IMR-90 (cell line): ENCODE data around the gene METTL22. TPM values are rescaled to one million over a fixed set of nuclear protein-coding genes. Genes with fewer than 3 reads are reported as not detected.

ENCODE experiments used
- ATAC-seq: fragments of 200-7000 bp; cut with Tn5 transposase; 2 replicates; pipeline ENCODE4 v1.9.1; 2020; ENCODE audit warnings: low read depth, mild to moderate bottlenecking, moderate library complexity
- BruUV-seq: library from RNA; stranded (reverse); fragments of 400-500 nt; replicated peaks from 2 replicates; lab custom pipeline; 2021; lab: Mats Ljungman, UMichigan
- CTCF ChIA-PET: fragments of 300-600 bp; formaldehyde crosslinking; extraction: SDS; loops from one replicate; lab custom pipeline; 2021; ENCODE audit warnings: antibody characterized with exemption; lab: Yijun Ruan, JAX
- POLR2A ChIA-PET: fragments of 300-600 bp; sonication (Branson Sonifier 250); formaldehyde crosslinking; loops from one replicate; lab custom pipeline; 2022; ENCODE audit warnings: antibody characterized with exemption; ENCODE audit not compliant: unreplicated experiment; lab: Charles Lee
- DNase-seq: peaks from one replicate; pipeline ENCODE4 v3.0.0; 2013
- H2AFZ ChIP-seq: replicated peaks from 2 replicates; pipeline ENCODE3; 2013; ENCODE audit warnings: low read length, mild to moderate bottlenecking; ENCODE audit not compliant: poor library complexity
- H2AK5ac ChIP-seq: 2 replicates; pipeline ENCODE4 v1.6.1; 2013; ENCODE audit warnings: low read depth, low read length, inconsistent platforms
- H2AK9ac ChIP-seq: replicated peaks from 2 replicates; pipeline ENCODE3; 2013; ENCODE audit warnings: mild to moderate bottlenecking, low read depth, low read length, moderate library complexity; ENCODE audit not compliant: poor library complexity
- H2BK120ac ChIP-seq: 2 replicates; pipeline ENCODE4 v1.6.1; 2013; ENCODE audit warnings: low read depth, low read length, inconsistent platforms
- H2BK15ac ChIP-seq: 3 replicates; pipeline ENCODE4 v1.6.1; 2013; ENCODE audit warnings: low read depth, low read length, inconsistent platforms
- H2BK20ac ChIP-seq: 2 replicates; pipeline ENCODE4 v1.6.1; 2013; ENCODE audit warnings: low read depth, mild to moderate bottlenecking, inconsistent platforms, low read length, moderate library complexity
- H2BK5ac ChIP-seq: 2 replicates; pipeline ENCODE4 v1.6.1; 2013; ENCODE audit warnings: mild to moderate bottlenecking, low read depth, low read length, inconsistent platforms; ENCODE audit not compliant: poor library complexity, severe bottlenecking
- H3K14ac ChIP-seq: replicated peaks from 2 replicates; pipeline ENCODE4 v1.6.1; 2013; ENCODE audit warnings: low read depth, low read length, inconsistent platforms
- H3K18ac ChIP-seq: 2 replicates; pipeline ENCODE4 v1.6.1; 2013; ENCODE audit warnings: low read depth, low read length, control low read depth
- H3K23ac ChIP-seq: 2 replicates; pipeline ENCODE4 v1.6.1; 2013; ENCODE audit warnings: low read depth, low read length, inconsistent platforms
- H3K27ac ChIP-seq: 2 replicates; pipeline ENCODE4 v1.5.1; 2013; ENCODE audit warnings: mild to moderate bottlenecking, control low read depth, low read length; ENCODE audit not compliant: insufficient read depth
- H3K27me3 ChIP-seq: 2 replicates; pipeline ENCODE4 v1.6.1; 2013; ENCODE audit warnings: low read length; ENCODE audit not compliant: control insufficient read depth, insufficient read depth
- H3K36me3 ChIP-seq: 2 replicates; pipeline ENCODE4 v1.6.1; 2013; ENCODE audit warnings: low read length, mixed read lengths; ENCODE audit not compliant: control insufficient read depth, insufficient read depth
- H3K4ac ChIP-seq: 2 replicates; pipeline ENCODE4 v1.6.1; 2013; ENCODE audit warnings: low read depth, low read length, inconsistent platforms
- H3K4me1 ChIP-seq: 2 replicates; pipeline ENCODE4 v1.6.1; 2013; ENCODE audit warnings: low read length, mixed read lengths; ENCODE audit not compliant: control insufficient read depth, insufficient read depth
- H3K4me2 ChIP-seq: 2 replicates; pipeline ENCODE4 v1.6.1; 2013; ENCODE audit warnings: low read depth, mild to moderate bottlenecking, control low read depth, low read length, moderate library complexity
- H3K4me3 ChIP-seq: 2 replicates; pipeline ENCODE4 v1.5.1; 2013; ENCODE audit warnings: low read depth, mild to moderate bottlenecking, control low read depth, low read length, moderate library complexity; ENCODE audit not compliant: insufficient read depth
- H3K56ac ChIP-seq: 2 replicates; pipeline ENCODE4 v1.6.1; 2013; ENCODE audit warnings: low read length, inconsistent platforms; ENCODE audit not compliant: insufficient read depth; ENCODE audit errors: extremely low read depth
- H3K79me1 ChIP-seq, 2 experiments: 2 replicates each; pipeline ENCODE4 v1.6.1; 2013; ENCODE audit warnings: low read length in 2 of 2, inconsistent platforms in 1 of 2, low read depth in 1 of 2
- H3K9ac ChIP-seq: 2 replicates; pipeline ENCODE4 v1.6.1; 2013; ENCODE audit warnings: low read depth, low read length, control low read depth
- H3K9me1 ChIP-seq: 2 replicates; pipeline ENCODE4 v1.6.1; 2013; ENCODE audit warnings: low read length, inconsistent platforms; ENCODE audit not compliant: insufficient read depth
- H3K9me3 ChIP-seq: 2 replicates; pipeline ENCODE4 v1.6.1; 2013; ENCODE audit warnings: low read length; ENCODE audit not compliant: control insufficient read depth, insufficient read depth
- H4K20me1 ChIP-seq: 2 replicates; pipeline ENCODE4 v1.6.1; 2013; ENCODE audit warnings: low read length, inconsistent platforms; ENCODE audit not compliant: insufficient read depth
- H4K5ac ChIP-seq: 2 replicates; pipeline ENCODE4 v1.6.1; 2013; ENCODE audit warnings: mild to moderate bottlenecking, low read depth, low read length, control low read depth
- H4K8ac ChIP-seq, 2 experiments: 2 replicates each; pipeline ENCODE4 v1.6.1; 2013; ENCODE audit warnings: low read depth in 2 of 2, low read length in 2 of 2, control low read depth in 1 of 2, inconsistent platforms in 1 of 2
- H4K91ac ChIP-seq: 2 replicates; pipeline ENCODE4 v1.6.1; 2013; ENCODE audit warnings: low read depth, low read length, inconsistent platforms; ENCODE audit not compliant: insufficient read depth
- MAZ ChIP-seq: IDR thresholded peaks from 2 replicates; pipeline ENCODE4 v1.6.1; 2012; ENCODE audit warnings: low read depth, mild to moderate bottlenecking, low read length, improper control_type of control experiment, moderate library complexity, borderline replicate concordance
- NFE2L2 ChIP-seq: fragments of 150-350 bp; IDR thresholded peaks from 2 replicates; pipeline ENCODE4 v1.6.1; 2016; ENCODE audit warnings: low read depth, mild to moderate bottlenecking, low read length
- RAD21 ChIP-seq: IDR thresholded peaks from 2 replicates; pipeline ENCODE4 v1.6.1; 2012; ENCODE audit warnings: low read length, improper control_type of control experiment
- WGBS, 2 experiments: methylation state at CpG; one replicate each; pipeline versions ENCODE4 v1.1.5 to v1.1.7; 2013; ENCODE audit warnings: missing lambda C conversion rate in 2 of 2; ENCODE audit not compliant: insufficient read length in 1 of 2; ENCODE audit errors: extremely low coverage in 2 of 2; 5-methylcytosine and 5-hydroxymethylcytosine counted together
- dilution Hi-C: fragments of 300-500 bp; cut with HindIII; formaldehyde crosslinking; loops from one replicate; pipeline ENCODE4 v1.14.3; 2018; ENCODE audit warnings: low sequenced_read_pairs; ENCODE audit not compliant: unreplicated experiment
- in situ Hi-C: fragments of 300-500 bp; cut with MboI; formaldehyde crosslinking; loops from 3 replicates; pipeline ENCODE4 v1.14.3; 2019; ENCODE audit warnings: low sequenced_read_pairs, inconsistent platforms, mixed read lengths
- intact Hi-C: fragments of 100-400 bp; cut with micrococcal nuclease; formaldehyde crosslinking; loops from 2 replicates; pipeline ENCODE4 v1.10.0; 2022
- polyA plus RNA-seq, 3 experiments: library from polyadenylated mRNA; depleted of rRNA; stranded (reverse); fragments of >200 nt; gene quantifications; 2 replicates each; pipeline ENCODE4 v1.2.3, GENCODE V29; 2012; ENCODE audit warnings: low replicate concordance in 1 of 3
- total RNA-seq: library from RNA; depleted of rRNA; stranded (reverse); fragments of >200 nt; gene quantifications from 2 replicates; pipeline ENCODE4 v1.2.3, GENCODE V29; 2012
- TF ChIP-seq, protein P1 (sequence below): conservative IDR thresholded peaks from 2 replicates; pipeline ENCODE4 v1.5.1; 2012; ENCODE audit warnings: mild to moderate bottlenecking, low read depth, low read length, improper control_type of control experiment

Gene METTL22
- total and polyA plus RNA-seq, 2 of the 4 experiments (the other 2 are of a cell fraction), result 27.2 to 51.2 TPM

DNA sequence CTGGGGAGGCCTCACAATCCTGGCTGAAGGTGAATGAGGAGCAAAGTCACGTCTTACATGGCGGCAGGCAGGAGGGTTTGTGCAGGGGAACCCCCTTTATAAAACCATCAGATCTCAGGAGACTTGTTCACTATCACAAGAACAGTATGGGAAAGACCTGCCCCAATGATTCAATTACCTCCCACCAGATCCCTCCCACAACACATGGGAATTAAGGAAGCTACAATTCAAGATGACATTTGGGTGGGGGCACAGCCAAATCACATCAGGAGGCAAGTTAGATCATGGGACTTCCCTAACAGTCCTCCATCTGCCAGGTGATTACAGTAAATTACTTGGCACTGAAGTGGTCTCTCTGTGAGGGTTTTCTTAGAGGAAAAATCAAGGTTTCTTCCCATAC, 36.5 kb upstream of the METTL22 start:
- CTCF ChIA-PET, result interaction anchor here (1.7 kb wide), 1 partner anchor 18 kb away, joined by 3 read pairs; no protein-coding TSS in a partner anchor
- no peak overlapping the region for H3K27ac ChIP-seq

More for the DNA sequence above, 36.5 kb upstream of the METTL22 start:
- no peak overlapping the region for H3K18ac ChIP-seq
- no peak overlapping the region for H2BK5ac ChIP-seq
- H4K20me1 ChIP-seq, result no peaks in the 10 kb centered on the region
- no peak overlapping the region for H3K56ac ChIP-seq
- ATAC-seq (no peak), DNase-seq (no peak)
- H4K5ac ChIP-seq, result no peak overlapping the region
- no peak overlapping the region for H2BK15ac ChIP-seq
- H3K4me3 ChIP-seq, result no peak overlapping the region
- no peak overlapping the region for H3K4me2 ChIP-seq
- TF ChIP-seq MAZ, result no peak
- TF ChIP-seq, protein P1, sequence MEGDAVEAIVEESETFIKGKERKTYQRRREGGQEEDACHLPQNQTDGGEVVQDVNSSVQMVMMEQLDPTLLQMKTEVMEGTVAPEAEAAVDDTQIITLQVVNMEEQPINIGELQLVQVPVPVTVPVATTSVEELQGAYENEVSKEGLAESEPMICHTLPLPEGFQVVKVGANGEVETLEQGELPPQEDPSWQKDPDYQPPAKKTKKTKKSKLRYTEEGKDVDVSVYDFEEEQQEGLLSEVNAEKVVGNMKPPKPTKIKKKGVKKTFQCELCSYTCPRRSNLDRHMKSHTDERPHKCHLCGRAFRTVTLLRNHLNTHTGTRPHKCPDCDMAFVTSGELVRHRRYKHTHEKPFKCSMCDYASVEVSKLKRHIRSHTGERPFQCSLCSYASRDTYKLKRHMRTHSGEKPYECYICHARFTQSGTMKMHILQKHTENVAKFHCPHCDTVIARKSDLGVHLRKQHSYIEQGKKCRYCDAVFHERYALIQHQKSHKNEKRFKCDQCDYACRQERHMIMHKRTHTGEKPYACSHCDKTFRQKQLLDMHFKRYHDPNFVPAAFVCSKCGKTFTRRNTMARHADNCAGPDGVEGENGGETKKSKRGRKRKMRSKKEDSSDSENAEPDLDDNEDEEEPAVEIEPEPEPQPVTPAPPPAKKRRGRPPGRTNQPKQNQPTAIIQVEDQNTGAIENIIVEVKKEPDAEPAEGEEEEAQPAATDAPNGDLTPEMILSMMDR, result no peak
- no peak for TF ChIP-seq NFE2L2
- TF ChIP-seq RAD21, result no peak
- no peaks in the 10 kb centered on the region for H3K36me3 ChIP-seq
- H3K9ac ChIP-seq, result no peak overlapping the region
- H4K8ac ChIP-seq, result no peak overlapping the region
- intact Hi-C loops, result no loop called here
- H2BK120ac ChIP-seq, result no peak overlapping the region
- H3K79me1 ChIP-seq, result no peaks in the 10 kb centered on the region
- H3K9me1 ChIP-seq, result no peaks in the 10 kb centered on the region
- no peak overlapping the region for H3K23ac ChIP-seq
- H2AFZ ChIP-seq, result no peak overlapping the region
- H3K4ac ChIP-seq, result no peak overlapping the region
- no CpG with 5 or more reads among the region's 2 CpGs for WGBS, 2 experiments
- no peak overlapping the region for H4K91ac ChIP-seq
- no peak overlapping the region for H3K14ac ChIP-seq
- peaks cover 26% of the 10 kb centered on the region for H3K27me3 ChIP-seq
- in situ Hi-C loops, result no loop called here
- POLR2A ChIA-PET, result no interaction called here
- H3K4me1 ChIP-seq, result no peaks in the 10 kb centered on the region
- dilution Hi-C loops, result no loop called here
- BruUV-seq, result no TSS peak
- 0 out of 2 replicates have a peak, but pooled peaks cover 2% of the 10 kb centered on the region for H3K9me3 ChIP-seq
- H2AK5ac ChIP-seq, result no peak overlapping the region
- H2BK20ac ChIP-seq, result no peak overlapping the region
- no peak overlapping the region for H2AK9ac ChIP-seq
